Sigmoid colon (tissue), 4 donors: ENCODE results near the gene INPP1.

Source experiments
- CTCF ChIP-seq, 4 experiments: fragments of 450-650 bp in 3 of 4; fragments of 200-600 bp in 1 of 4; IDR thresholded peaks; one replicate each; pipeline ENCODE4 v1.5.1; 2016 to 2019; ENCODE audit warnings: antibody characterized with exemption in 4 of 4, mild to moderate bottlenecking in 3 of 4, moderate library complexity in 2 of 4
- EP300 ChIP-seq, 4 donors: sonication (generic); formaldehyde crosslinking; IDR thresholded peaks; one replicate each; pipeline ENCODE4 v1.6.1; 2017; ENCODE audit warnings: antibody characterized with exemption in 4 of 4
- POLR2A ChIP-seq, 2 donors: fragments of 450-650 bp; IDR thresholded peaks; one replicate each; pipeline ENCODE4 v1.6.1; 2016; ENCODE audit warnings: antibody characterized with exemption in 2 of 2, mild to moderate bottlenecking in 2 of 2, moderate library complexity in 2 of 2
- POLR2AphosphoS5 ChIP-seq, 4 donors: sonication (generic); formaldehyde crosslinking; IDR thresholded peaks; one replicate each; pipeline ENCODE4 v1.6.1; 2017; ENCODE audit warnings: antibody characterized with exemption in 4 of 4

GRCh38 chr2:190315273-190315672, 28.1 kb upstream of the INPP1 start:
- no peak for TF ChIP-seq CTCF (IDR thresholded peaks at IDR 0.05)
- TF ChIP-seq EP300 (IDR thresholded peaks at IDR 0.05) = no peak
- TF ChIP-seq POLR2A (IDR thresholded peaks at IDR 0.05) = no peak
- TF ChIP-seq POLR2AphosphoS5 (IDR thresholded peaks at IDR 0.05) = no peak
